Measurements from ENCODE around the gene WDR93.

Gene WDR93

DNA sequence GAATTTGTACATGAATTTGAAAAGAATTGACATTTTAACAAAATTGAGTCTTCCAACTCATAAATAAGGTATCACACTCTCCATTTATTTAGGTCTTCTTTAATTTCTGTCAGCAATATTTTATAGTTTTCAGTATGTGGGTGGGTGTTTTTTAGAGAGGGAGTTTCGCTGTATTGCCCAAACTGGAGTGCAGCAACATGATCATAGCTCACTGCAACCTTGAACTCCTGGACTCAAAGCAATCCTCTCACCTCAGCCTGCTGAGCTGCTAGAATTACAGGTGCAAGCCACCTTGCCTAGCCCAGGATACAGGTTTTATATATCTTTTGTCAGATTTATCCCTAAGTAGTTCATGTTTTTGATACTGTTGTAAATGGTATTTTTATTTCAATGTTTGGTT, 4.6 kb downstream of the WDR93 start:
- TF ChIP-seq ZFP3 (CRISPR knock-in tag; IDR thresholded peaks at IDR 0.05) (no peak), GLIS3 (CRISPR knock-in tag; IDR thresholded peaks at IDR 0.05) (no peak), CSDC2 (CRISPR knock-in tag; IDR thresholded peaks at IDR 0.05) (no peak), TOX (CRISPR knock-in tag; IDR thresholded peaks at IDR 0.05; ENCODE audit: borderline replicate concordance) (no peak), TCF4 (CRISPR knock-in tag; IDR thresholded peaks at IDR 0.05; ENCODE audit: borderline replicate concordance) (no peak), SNAI2 (CRISPR knock-in tag; IDR thresholded peaks at IDR 0.05) (no peak), RARB (CRISPR knock-in tag; IDR thresholded peaks at IDR 0.05) (no peak), PPARA (CRISPR knock-in tag; IDR thresholded peaks at IDR 0.05; ENCODE audit: borderline replicate concordance) (no peak), ZNF70 (CRISPR knock-in tag; IDR thresholded peaks at IDR 0.05) (no peak), ZFP30 (CRISPR knock-in tag; IDR thresholded peaks at IDR 0.05) (no peak)
- TF ChIP-seq, protein P1, sequence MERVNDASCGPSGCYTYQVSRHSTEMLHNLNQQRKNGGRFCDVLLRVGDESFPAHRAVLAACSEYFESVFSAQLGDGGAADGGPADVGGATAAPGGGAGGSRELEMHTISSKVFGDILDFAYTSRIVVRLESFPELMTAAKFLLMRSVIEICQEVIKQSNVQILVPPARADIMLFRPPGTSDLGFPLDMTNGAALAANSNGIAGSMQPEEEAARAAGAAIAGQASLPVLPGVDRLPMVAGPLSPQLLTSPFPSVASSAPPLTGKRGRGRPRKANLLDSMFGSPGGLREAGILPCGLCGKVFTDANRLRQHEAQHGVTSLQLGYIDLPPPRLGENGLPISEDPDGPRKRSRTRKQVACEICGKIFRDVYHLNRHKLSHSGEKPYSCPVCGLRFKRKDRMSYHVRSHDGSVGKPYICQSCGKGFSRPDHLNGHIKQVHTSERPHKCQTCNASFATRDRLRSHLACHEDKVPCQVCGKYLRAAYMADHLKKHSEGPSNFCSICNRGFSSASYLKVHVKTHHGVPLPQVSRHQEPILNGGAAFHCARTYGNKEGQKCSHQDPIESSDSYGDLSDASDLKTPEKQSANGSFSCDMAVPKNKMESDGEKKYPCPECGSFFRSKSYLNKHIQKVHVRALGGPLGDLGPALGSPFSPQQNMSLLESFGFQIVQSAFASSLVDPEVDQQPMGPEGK (CRISPR knock-in tag; IDR thresholded peaks at IDR 0.05; ENCODE audit: borderline replicate concordance): no peak
- ATAC-seq: no peak

DNA sequence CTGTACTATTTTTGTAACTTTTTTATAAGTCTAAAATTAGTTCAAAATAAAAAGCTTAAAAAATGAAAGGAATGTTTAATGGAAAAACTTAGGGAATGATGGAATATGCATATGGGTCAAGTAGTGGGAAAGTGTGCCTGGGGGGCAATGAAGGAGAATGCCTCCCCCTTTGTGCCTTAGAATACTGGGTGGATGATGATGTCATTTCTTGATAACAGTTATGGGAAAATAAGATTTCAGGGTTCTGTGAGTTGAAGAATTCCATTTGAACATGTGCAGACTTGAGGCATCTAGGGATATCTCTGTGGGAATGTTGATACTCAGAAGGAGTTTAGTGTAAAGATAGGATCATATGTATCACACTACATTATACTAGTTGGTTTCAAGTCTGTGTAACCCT, 13.8 kb downstream of the WDR93 start:
- TF ChIP-seq POU6F1 (CRISPR knock-in tag; IDR thresholded peaks at IDR 0.05; ENCODE audit: borderline replicate concordance, low read depth) (no peak), GLIS3 (CRISPR knock-in tag; IDR thresholded peaks at IDR 0.05) (no peak), ZNF70 (CRISPR knock-in tag; IDR thresholded peaks at IDR 0.05) (no peak), RARB (CRISPR knock-in tag; IDR thresholded peaks at IDR 0.05) (no peak), CSRNP3 (CRISPR knock-in tag; IDR thresholded peaks at IDR 0.05) (no peak)
- ATAC-seq: no peak

DNA sequence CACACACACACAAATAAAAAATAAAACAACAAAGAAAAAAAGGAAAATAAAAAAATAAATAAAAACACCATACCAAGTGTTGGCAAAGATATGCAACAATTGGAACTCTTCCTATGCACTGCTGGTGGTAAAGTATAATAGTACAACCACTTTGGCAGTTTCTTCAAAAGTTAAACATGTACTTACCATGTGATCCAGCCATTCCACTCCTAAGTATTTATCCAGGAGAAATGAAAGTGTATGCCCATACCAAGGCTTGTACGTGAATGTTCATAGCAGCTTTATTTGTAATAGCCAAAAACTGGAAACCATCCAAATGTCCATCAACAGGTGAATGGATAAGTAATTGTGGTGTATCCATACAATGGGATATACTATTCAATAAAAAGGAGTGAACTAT, 17.0 kb downstream of the WDR93 start:
- no peak for ATAC-seq
- TF ChIP-seq PPARA (CRISPR knock-in tag; IDR thresholded peaks at IDR 0.05; ENCODE audit: borderline replicate concordance): no peak
- TF ChIP-seq, protein P2, sequence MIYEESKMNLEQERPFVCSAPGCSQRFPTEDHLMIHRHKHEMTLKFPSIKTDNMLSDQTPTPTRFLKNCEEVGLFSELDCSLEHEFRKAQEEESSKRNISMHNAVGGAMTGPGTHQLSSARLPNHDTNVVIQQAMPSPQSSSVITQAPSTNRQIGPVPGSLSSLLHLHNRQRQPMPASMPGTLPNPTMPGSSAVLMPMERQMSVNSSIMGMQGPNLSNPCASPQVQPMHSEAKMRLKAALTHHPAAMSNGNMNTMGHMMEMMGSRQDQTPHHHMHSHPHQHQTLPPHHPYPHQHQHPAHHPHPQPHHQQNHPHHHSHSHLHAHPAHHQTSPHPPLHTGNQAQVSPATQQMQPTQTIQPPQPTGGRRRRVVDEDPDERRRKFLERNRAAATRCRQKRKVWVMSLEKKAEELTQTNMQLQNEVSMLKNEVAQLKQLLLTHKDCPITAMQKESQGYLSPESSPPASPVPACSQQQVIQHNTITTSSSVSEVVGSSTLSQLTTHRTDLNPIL (CRISPR knock-in tag; IDR thresholded peaks at IDR 0.05; ENCODE audit: low read depth): no peak
- TF ChIP-seq, protein P3, sequence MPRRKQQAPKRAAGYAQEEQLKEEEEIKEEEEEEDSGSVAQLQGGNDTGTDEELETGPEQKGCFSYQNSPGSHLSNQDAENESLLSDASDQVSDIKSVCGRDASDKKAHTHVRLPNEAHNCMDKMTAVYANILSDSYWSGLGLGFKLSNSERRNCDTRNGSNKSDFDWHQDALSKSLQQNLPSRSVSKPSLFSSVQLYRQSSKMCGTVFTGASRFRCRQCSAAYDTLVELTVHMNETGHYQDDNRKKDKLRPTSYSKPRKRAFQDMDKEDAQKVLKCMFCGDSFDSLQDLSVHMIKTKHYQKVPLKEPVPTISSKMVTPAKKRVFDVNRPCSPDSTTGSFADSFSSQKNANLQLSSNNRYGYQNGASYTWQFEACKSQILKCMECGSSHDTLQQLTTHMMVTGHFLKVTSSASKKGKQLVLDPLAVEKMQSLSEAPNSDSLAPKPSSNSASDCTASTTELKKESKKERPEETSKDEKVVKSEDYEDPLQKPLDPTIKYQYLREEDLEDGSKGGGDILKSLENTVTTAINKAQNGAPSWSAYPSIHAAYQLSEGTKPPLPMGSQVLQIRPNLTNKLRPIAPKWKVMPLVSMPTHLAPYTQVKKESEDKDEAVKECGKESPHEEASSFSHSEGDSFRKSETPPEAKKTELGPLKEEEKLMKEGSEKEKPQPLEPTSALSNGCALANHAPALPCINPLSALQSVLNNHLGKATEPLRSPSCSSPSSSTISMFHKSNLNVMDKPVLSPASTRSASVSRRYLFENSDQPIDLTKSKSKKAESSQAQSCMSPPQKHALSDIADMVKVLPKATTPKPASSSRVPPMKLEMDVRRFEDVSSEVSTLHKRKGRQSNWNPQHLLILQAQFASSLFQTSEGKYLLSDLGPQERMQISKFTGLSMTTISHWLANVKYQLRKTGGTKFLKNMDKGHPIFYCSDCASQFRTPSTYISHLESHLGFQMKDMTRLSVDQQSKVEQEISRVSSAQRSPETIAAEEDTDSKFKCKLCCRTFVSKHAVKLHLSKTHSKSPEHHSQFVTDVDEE (CRISPR knock-in tag; IDR thresholded peaks at IDR 0.05): no peak
- no peak for TF ChIP-seq ZNF565 (CRISPR knock-in tag; conservative IDR thresholded peaks at IDR 0.05; ENCODE audit: low read depth)
- TF ChIP-seq GLIS3 (CRISPR knock-in tag; IDR thresholded peaks at IDR 0.05): no peak
- TF ChIP-seq SNAI2 (CRISPR knock-in tag; IDR thresholded peaks at IDR 0.05): no peak
- no peak for TF ChIP-seq CSDC2 (CRISPR knock-in tag; IDR thresholded peaks at IDR 0.05)
- no peak for TF ChIP-seq CSRNP3 (CRISPR knock-in tag; IDR thresholded peaks at IDR 0.05)
- TF ChIP-seq ZNF8 (CRISPR knock-in tag; IDR thresholded peaks at IDR 0.05): no peak
- no peak for TF ChIP-seq OSR1 (CRISPR knock-in tag; IDR thresholded peaks at IDR 0.05)
- TF ChIP-seq BACH2 (CRISPR knock-in tag; IDR thresholded peaks at IDR 0.05; ENCODE audit: borderline replicate concordance): no peak
- no peak for TF ChIP-seq ZNF70 (CRISPR knock-in tag; IDR thresholded peaks at IDR 0.05)
- TF ChIP-seq, protein P1 (CRISPR knock-in tag; IDR thresholded peaks at IDR 0.05; ENCODE audit: borderline replicate concordance): no peak
- TF ChIP-seq TOX (CRISPR knock-in tag; IDR thresholded peaks at IDR 0.05; ENCODE audit: borderline replicate concordance): no peak
- no peak for TF ChIP-seq ZFP3 (CRISPR knock-in tag; IDR thresholded peaks at IDR 0.05)

All from SK-N-SH treated with all-trans-retinoic acid at 6 μM for 48 hours (cell line).